Nephron (organoid): ENCODE results near the gene DMRT1.
"Not testable (repeated sequence)": the region's sequence is repeated elsewhere in the genome, so short reads cannot be mapped to it uniquely, and the experiment has no call there.

Experiments
- H3K27ac Mint-ChIP-seq, 3 experiments: 2 replicates each; pipeline ENCODE4 v1.8.0; 2020; ENCODE audit warnings: mixed read lengths in 3 of 3, mild to moderate bottlenecking in 2 of 3, moderate library complexity in 1 of 3
- H3K27me3 Mint-ChIP-seq: 2 replicates; pipeline ENCODE4 v1.8.0; 2021; ENCODE audit warnings: low read depth, mild to moderate bottlenecking, moderate library complexity, mixed read lengths
- H3K36me3 Mint-ChIP-seq: 2 replicates; pipeline ENCODE4 v1.8.0; 2020; ENCODE audit warnings: low read depth, mixed read lengths
- H3K4me1 Mint-ChIP-seq: 2 replicates; pipeline ENCODE4 v1.8.0; 2020; ENCODE audit warnings: mixed read lengths
- H3K4me3 Mint-ChIP-seq, 3 experiments: 2 replicates each; pipeline ENCODE4 v1.8.0; 2020; ENCODE audit warnings: mild to moderate bottlenecking in 3 of 3, mixed read lengths in 3 of 3, moderate library complexity in 2 of 3
- H3K9me3 Mint-ChIP-seq: 2 replicates; pipeline ENCODE4 v1.8.0; 2020; ENCODE audit warnings: mixed read lengths
- TF ChIP-seq, protein P1 (sequence below), 3 experiments: fragments of 200-600 bp; sonication (generic); IDR thresholded peaks; one replicate each; pipeline ENCODE4 v1.5.0; 2021; ENCODE audit warnings: antibody characterized with exemption in 3 of 3; ENCODE audit not compliant: unreplicated experiment in 3 of 3

Gene DMRT1

GRCh38 chr9:846852-847251 is 5.4 kb downstream of the DMRT1 start:
- Mint-ChIP-seq H3K27me3 (peaks cover 69% of the 10 kb centered on the region), H3K9me3 (no peaks in the 10 kb centered on the region), H3K4me1 (peaks cover 6% of the 10 kb centered on the region), H3K36me3 (no peaks in the 10 kb centered on the region), H3K4me3 (no peak overlapping the region), H3K27ac (no peak overlapping the region)
- TF ChIP-seq, protein P1, sequence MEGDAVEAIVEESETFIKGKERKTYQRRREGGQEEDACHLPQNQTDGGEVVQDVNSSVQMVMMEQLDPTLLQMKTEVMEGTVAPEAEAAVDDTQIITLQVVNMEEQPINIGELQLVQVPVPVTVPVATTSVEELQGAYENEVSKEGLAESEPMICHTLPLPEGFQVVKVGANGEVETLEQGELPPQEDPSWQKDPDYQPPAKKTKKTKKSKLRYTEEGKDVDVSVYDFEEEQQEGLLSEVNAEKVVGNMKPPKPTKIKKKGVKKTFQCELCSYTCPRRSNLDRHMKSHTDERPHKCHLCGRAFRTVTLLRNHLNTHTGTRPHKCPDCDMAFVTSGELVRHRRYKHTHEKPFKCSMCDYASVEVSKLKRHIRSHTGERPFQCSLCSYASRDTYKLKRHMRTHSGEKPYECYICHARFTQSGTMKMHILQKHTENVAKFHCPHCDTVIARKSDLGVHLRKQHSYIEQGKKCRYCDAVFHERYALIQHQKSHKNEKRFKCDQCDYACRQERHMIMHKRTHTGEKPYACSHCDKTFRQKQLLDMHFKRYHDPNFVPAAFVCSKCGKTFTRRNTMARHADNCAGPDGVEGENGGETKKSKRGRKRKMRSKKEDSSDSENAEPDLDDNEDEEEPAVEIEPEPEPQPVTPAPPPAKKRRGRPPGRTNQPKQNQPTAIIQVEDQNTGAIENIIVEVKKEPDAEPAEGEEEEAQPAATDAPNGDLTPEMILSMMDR (IDR thresholded peaks at IDR 0.05; ENCODE audit: unreplicated experiment in 3 of 3) = no peak

- TF ChIP-seq, protein P1 (IDR thresholded peaks at IDR 0.05; ENCODE audit: unreplicated experiment in 3 of 3) = no peak
- Mint-ChIP-seq H3K4me1 (peaks cover 6% of the 10 kb centered on the region), H3K9me3 (no peaks in the 10 kb centered on the region), H3K27me3 (peaks cover 62% of the 10 kb centered on the region), H3K27ac (no peak overlapping the region), H3K4me3 (no peak overlapping the region), H3K36me3 (no peaks in the 10 kb centered on the region)
Observed at GRCh38 chr9:847505-847904, 6.0 kb downstream of the DMRT1 start.

DNA sequence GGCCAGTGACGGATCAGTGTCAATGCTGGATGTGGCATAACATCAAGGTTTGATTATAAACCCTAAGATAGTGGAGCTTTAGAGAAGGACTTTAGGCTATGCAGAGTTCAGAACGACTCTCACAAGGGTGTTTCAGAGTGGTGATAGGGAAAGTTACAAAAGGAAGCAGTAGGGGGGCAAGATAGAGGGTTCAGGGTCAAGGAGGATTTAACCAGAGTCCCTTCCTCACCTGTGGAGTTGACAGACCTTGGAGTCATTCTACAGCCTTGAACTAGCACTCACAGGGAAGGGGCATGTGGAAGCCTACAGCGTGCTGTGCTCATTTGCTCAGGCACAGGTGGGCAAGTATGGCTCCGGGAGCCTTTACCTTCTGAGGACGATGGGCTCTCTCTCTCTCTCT is 7.9 kb downstream of the DMRT1 start:
- Mint-ChIP-seq H3K36me3 (no peaks in the 10 kb centered on the region), H3K9me3 (no peaks in the 10 kb centered on the region), H3K27me3 (peaks cover 43% of the 10 kb centered on the region), H3K4me3 (no peak overlapping the region), H3K27ac (no peak overlapping the region), H3K4me1 (no peaks in the 10 kb centered on the region)
- TF ChIP-seq, protein P1 (IDR thresholded peaks at IDR 0.05; ENCODE audit: unreplicated experiment in 3 of 3) = no peak

DNA sequence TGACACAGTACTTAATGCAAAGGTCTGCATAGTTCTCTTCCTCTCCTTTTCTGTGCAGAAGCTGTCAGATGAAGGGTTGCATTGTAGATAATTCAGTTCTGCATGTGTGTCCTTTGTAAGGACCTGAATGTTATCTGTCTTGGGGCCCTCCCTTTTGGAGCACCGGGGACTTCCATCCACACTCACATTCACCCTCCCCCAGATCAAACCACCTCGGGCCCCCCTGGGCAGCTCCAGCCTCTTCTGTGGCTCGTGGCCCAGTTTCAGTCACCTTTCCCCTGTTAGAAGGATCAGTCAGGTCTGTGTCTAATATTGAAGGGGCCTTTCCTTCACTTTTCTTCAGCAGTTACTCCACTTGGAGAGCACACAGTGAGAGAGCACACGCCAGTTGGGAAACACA is 11.0 kb downstream of the DMRT1 start:
- Mint-ChIP-seq H3K36me3 (no peaks in the 10 kb centered on the region), H3K4me1 (no peaks in the 10 kb centered on the region), H3K9me3 (no peaks in the 10 kb centered on the region), H3K27ac (no peak overlapping the region), H3K4me3 (no peak overlapping the region), H3K27me3 (peaks cover 19% of the 10 kb centered on the region)
- TF ChIP-seq, protein P1 (IDR thresholded peaks at IDR 0.05; ENCODE audit: unreplicated experiment in 3 of 3) = no peak

GRCh38 chr9:859251-859650 is 17.8 kb downstream of the DMRT1 start:
- TF ChIP-seq, protein P1 (IDR thresholded peaks at IDR 0.05; ENCODE audit: unreplicated experiment in 3 of 3) = no peak
- no peaks in the 10 kb centered on the region for H3K4me1 Mint-ChIP-seq
- peaks cover 3% of the 10 kb centered on the region for H3K36me3 Mint-ChIP-seq
- H3K27me3 Mint-ChIP-seq = peaks cover 14% of the 10 kb centered on the region
- H3K9me3 Mint-ChIP-seq = peaks cover 6% of the 10 kb centered on the region
- H3K27ac Mint-ChIP-seq = no peak overlapping the region
- H3K4me3 Mint-ChIP-seq = no peak overlapping the region

- peaks cover 3% of the 10 kb centered on the region for H3K36me3 Mint-ChIP-seq
- TF ChIP-seq, protein P1 (IDR thresholded peaks at IDR 0.05; ENCODE audit: unreplicated experiment in 3 of 3) = no peak
- H3K4me3 Mint-ChIP-seq = no peak overlapping the region
- H3K27me3 Mint-ChIP-seq = peaks cover 7% of the 10 kb centered on the region
- no peaks in the 10 kb centered on the region for H3K4me1 Mint-ChIP-seq
- H3K27ac Mint-ChIP-seq = no peak overlapping the region
- peaks cover 6% of the 10 kb centered on the region for H3K9me3 Mint-ChIP-seq
Observed at GRCh38 chr9:860706-861105, 19.2 kb downstream of the DMRT1 start.

DNA sequence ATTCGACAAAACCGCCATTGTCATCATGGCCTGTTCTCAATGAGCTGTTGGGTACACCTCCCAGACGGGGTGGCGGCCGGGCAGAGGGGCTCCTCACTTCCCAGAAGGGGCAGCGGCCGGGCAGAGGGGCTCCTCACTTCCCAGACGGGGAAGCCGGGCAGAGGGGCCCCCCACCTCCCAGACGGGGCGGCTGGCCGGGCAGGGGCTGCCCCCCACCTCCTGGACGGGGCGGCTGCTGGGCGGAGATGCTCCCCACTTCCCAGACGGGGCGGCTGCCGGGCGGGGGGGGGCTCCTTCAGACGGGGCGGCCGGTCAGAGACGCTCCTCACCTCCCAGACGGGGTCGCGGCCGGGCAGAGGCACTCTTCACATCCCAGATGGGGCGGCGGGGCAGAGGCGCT is 20.0 kb downstream of the DMRT1 start:
- peaks cover 11% of the 10 kb centered on the region for H3K27me3 Mint-ChIP-seq
- not testable (repeated sequence) for H3K4me1 Mint-ChIP-seq, H3K4me3 Mint-ChIP-seq, H3K9me3 Mint-ChIP-seq, H3K36me3 Mint-ChIP-seq, H3K27ac Mint-ChIP-seq
